Hepatocyte (in vitro differentiated cells): ENCODE results near the gene TST.

Experiments
- CTCF ChIP-seq: fragments of 200-600 bp; sonication (generic); IDR thresholded peaks from 2 replicates; pipeline ENCODE4 v1.5.1; 2016; ENCODE audit warnings: antibody characterized with exemption, mild to moderate bottlenecking; ENCODE audit not compliant: poor library complexity
- EZH2 ChIP-seq: fragments of 200-600 bp; sonication (generic); IDR thresholded peaks from 2 replicates; pipeline ENCODE4 v1.6.1; 2016; ENCODE audit warnings: antibody characterized with exemption, mild to moderate bottlenecking, borderline replicate concordance

- no peak for TF ChIP-seq CTCF
- TF ChIP-seq EZH2: no peak
These were observed 997 bp downstream of the TST start for GRCh38 chr22:37018086-37018814.
